ENCODE measurements around the gene SLC38A3.
A peak's percentile ranks its signal among the peaks of the same experiment; 100 is the strongest.
"Not testable (repeated sequence)": the region's sequence is repeated elsewhere in the genome, so short reads cannot be mapped to it uniquely, and the experiment has no call there.

Gene SLC38A3

DNA sequence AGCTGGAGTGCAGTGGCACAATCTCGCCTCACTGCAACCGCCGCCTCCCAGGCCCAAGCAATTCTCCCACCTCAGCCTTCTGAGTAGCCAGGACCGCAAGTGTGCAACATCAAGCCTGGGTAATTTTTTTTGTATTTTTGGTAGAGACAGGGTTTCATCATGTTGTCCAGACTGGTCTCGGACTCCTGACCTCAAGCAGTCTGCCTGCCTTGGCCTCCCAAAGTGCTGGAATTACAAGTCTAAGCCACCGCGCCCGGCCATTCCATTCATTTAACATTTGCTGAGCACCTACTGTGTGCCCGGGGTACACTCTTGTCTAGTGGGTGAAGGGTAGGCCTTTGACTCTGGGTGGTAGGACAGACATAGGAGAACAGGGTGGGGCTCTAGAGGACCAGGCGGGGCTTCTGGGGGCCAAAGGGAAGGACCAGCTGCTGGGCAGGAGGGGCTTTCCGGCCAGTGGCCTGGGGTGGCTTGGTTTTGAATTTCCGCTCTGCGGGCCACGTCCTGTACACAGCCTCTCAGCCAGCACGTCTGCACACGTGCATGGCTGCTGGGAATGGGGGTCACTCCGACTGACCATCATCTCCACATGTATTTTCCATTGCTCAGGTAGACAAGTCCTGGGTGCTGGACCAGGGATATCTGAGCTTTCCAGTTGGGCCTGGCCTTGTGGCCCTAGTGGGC lies 2.4 kb downstream of the SLC38A3 start:
- no peak for TF ChIP-seq ZFX (IDR thresholded peaks at IDR 0.05; ENCODE audit: borderline replicate concordance)
- TF ChIP-seq, protein P1, sequence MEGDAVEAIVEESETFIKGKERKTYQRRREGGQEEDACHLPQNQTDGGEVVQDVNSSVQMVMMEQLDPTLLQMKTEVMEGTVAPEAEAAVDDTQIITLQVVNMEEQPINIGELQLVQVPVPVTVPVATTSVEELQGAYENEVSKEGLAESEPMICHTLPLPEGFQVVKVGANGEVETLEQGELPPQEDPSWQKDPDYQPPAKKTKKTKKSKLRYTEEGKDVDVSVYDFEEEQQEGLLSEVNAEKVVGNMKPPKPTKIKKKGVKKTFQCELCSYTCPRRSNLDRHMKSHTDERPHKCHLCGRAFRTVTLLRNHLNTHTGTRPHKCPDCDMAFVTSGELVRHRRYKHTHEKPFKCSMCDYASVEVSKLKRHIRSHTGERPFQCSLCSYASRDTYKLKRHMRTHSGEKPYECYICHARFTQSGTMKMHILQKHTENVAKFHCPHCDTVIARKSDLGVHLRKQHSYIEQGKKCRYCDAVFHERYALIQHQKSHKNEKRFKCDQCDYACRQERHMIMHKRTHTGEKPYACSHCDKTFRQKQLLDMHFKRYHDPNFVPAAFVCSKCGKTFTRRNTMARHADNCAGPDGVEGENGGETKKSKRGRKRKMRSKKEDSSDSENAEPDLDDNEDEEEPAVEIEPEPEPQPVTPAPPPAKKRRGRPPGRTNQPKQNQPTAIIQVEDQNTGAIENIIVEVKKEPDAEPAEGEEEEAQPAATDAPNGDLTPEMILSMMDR (IDR thresholded peaks at IDR 0.05), result no peak

DNA sequence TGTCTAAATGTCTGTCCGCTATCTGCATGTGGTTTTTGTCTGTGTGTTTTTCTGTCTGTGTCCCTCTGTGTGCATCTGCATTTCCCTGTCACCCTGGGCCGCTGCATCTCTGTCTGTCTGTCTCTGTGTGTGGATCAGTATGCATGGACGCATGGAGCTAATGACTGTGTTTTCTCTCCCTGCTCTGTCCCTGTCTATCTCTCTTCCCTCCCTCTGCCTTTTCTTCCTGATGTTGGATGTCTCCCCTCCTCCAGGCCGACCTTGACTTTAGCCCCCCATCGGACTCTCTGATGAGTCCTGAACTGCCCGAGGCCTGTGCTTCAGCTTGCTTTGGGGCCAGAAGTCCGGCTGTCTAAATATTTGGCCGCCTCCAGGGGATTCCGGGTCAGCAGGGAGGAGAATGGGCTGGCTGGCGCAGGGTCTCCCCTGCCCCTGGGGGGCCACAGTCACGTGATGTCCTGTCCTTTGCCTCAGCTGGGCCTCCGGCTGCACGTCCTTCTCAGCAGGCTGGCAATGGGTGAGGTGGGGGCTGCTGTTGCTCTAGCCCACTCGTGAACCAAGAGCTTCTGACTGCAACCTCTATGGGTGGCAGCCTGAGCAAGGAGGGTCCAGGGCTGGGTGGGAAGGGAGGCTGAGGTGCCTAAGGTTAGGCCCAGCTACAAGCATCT lies 3.7 kb downstream of the SLC38A3 start:
- no peak overlapping the region for H3K27ac ChIP-seq
- TF ChIP-seq, protein P1 (IDR thresholded peaks at IDR 0.05), result no peak
- no peak for TF ChIP-seq ZFX (IDR thresholded peaks at IDR 0.05; ENCODE audit: borderline replicate concordance)

More for the DNA sequence above, 2.4 kb downstream of the SLC38A3 start:
- H3K27ac ChIP-seq, result no peak overlapping the region

DNA sequence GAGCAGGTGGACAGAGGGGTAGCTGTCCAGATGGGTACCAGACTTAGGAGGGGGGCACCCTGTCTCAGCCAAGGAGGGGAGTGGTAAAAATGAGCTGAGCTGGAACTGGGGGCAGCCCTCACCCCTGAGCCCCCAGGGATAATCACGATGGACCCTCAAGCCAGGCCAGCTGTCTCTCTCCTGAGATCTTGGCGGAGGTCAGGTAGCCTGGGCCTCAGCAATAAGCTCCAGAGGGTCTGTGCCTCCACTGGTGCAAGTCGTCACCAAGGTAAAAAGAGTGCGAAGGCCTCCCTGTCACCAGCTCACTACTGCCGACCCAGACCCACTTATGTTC lies 5.1 kb downstream of the SLC38A3 start:
- no peak overlapping the region for H3K27ac ChIP-seq

DNA sequence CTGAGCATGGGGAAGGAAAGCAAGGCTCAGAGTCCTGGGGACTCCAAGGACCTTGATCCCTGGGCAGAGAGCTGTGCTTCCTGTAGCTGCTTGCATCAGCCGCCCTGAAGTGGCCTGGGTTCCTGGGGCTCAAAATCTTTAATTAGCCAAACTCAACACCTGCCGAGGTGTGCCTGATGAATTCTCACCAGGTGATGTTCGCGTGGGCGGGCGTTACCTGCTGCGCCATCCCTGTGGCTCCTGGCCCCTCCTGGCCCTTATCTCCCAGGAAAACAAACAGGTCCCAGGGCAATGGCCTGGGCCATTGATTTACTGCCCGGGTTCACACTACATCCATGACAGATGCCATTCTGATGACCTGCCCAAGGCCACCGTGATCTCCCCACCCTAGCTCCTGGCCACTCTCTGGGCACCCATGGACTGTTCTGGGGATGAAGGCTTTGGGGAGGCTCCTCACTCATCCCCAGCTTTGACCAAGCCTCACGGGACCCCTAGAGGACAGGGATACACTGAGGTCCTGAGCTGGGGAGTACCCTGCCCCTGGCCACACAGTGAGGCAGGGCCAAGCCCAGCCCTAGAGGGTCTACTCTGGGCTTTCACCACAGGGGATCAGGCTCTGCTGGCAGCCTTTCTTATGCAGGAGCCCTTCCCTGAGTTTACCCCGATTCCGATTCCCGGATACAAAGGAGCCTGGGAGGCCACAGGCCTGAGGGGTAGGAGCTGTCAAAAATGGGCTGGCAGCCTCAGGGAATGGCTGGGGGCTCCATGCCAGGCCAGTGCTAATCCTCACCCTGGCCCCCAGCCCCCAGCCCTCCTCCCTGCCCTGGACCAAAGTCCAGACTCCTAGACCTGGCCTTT lies 5.7 kb downstream of the SLC38A3 start:
- no peak overlapping the region for H3K27ac ChIP-seq
- TF ChIP-seq ZFX (IDR thresholded peaks at IDR 0.05; ENCODE audit: borderline replicate concordance), result no peak
- TF ChIP-seq, protein P1 (IDR thresholded peaks at IDR 0.05), result no peak

More for the DNA sequence above, 5.1 kb downstream of the SLC38A3 start:
- TF ChIP-seq, protein P1 (IDR thresholded peaks at IDR 0.05), result no peak

DNA sequence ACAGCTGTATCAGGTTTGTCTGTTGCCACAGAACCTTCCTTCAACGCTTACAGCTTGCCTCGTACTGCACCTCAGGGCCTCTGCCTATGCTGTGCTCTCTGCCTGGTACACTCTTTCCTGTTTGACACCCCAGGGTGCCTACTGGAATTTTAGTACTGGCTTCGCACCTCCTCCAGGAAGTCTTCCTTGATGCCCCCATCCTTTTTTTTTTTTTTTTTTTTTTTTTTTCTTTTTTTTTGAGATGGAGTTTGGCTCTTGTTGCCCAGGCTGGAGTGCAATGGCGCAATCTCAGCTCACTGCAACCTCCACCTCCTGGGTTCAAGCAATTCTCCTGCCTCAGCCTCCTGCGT lies 6.3 kb downstream of the SLC38A3 start:
- not testable (repeated sequence) for H3K27ac ChIP-seq

DNA sequence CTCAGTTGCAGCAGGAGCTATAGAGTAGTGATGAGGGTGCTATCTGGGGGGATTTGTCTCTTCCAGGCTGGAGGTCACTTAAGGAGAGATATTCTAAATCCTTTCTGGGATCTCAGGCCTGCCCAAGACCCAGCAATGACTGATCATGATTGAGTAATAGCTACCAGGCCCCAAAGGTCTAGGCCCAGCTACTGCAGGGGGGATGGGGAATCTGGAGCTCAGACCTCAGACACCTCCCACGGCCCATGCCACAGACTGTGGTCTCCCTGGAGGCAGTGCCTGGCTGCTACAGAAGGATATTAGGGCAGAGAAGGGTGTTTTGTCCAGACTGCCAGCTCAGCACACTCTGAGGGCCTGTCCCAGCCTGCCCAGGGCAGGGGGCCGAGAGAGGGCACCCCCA lies 6.9 kb downstream of the SLC38A3 start:
- TF ChIP-seq, protein P1 (IDR thresholded peaks at IDR 0.05), result no peak
- no peak for TF ChIP-seq ZFX (IDR thresholded peaks at IDR 0.05; ENCODE audit: borderline replicate concordance)
- H3K27ac ChIP-seq, result no peak overlapping the region

DNA sequence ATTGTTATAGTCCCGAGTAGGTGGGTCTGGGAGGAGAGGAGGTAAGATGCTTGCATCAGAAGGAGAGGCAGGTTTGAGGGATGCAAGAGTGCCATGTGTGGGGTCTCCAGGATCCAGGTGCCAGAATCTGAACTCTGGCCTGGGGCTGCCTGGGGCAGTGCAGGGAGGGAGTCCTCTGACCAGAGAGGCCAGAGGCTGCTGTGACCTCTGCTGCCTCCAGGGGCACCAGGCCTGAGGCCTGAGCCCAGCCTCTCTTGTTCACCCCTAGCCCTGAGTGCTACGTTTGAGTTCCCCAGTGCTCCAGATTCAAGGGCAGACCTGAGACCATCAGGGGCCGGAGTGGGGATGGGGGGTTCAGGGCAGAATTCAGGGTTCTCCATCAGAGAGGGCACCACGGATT lies 7.4 kb downstream of the SLC38A3 start:
- H3K27ac ChIP-seq, result no peak overlapping the region

More for the DNA sequence above, 7.4 kb downstream of the SLC38A3 start:
- TF ChIP-seq ZFX (IDR thresholded peaks at IDR 0.05; ENCODE audit: borderline replicate concordance), result no peak
- TF ChIP-seq, protein P1 (IDR thresholded peaks at IDR 0.05), result 0 out of 2 replicates have a peak, but pooled peaks have one; percentile 5
